Activated T-cell treated with anti-CD3 and anti-CD28 coated beads for 24 hours (primary cell): ENCODE measurements around the gene GZMM.

ENCODE experiments used
- DNase-seq: peaks from one replicate; pipeline ENCODE4 v3.0.0-alpha.2; 2020; ENCODE audit warnings: low read depth

GZMM gene

GRCh38 chr19:512547-513365 is 31.1 kb upstream of the GZMM start:
- no peak for DNase-seq

- DNase-seq, result no peak
Observed at GRCh38 chr19:513368-514165, 30.3 kb upstream of the GZMM start.

GRCh38 chr19:514166-514663 is 29.6 kb upstream of the GZMM start:
- DNase-seq, result no peak

GRCh38 chr19:517721-518597 is 25.9 kb upstream of the GZMM start:
- DNase-seq, result no peak

- DNase-seq, result peak; percentile 37
Observed at GRCh38 chr19:518598-519231, 25.1 kb upstream of the GZMM start.

- no peak for DNase-seq
Observed at GRCh38 chr19:519449-519865, 24.4 kb upstream of the GZMM start.

GRCh38 chr19:522726-523125 is 21.1 kb upstream of the GZMM start:
- no peak for DNase-seq

GRCh38 chr19:524062-524674 is 19.7 kb upstream of the GZMM start:
- no peak for DNase-seq

- DNase-seq, result no peak
Observed at GRCh38 chr19:525029-525428, 18.8 kb upstream of the GZMM start.

GRCh38 chr19:525857-526419 is 17.9 kb upstream of the GZMM start:
- no peak for DNase-seq

- DNase-seq, result no peak
Observed at GRCh38 chr19:530134-531008, 13.5 kb upstream of the GZMM start.

GRCh38 chr19:531009-531752 is 12.7 kb upstream of the GZMM start:
- DNase-seq, result peak; percentile 88

GRCh38 chr19:531753-532560 is 11.9 kb upstream of the GZMM start, which contains the start of gene CDC34:
TSS of gene CDC34 (plus strand) at chr19:531760. CDS start at chr19:531932, 172 bp downstream.
- DNase-seq, result no peak

GRCh38 chr19:532561-533363 is 11.1 kb upstream of the GZMM start:
- no peak for DNase-seq

GRCh38 chr19:533364-534058 is 10.3 kb upstream of the GZMM start:
- no peak for DNase-seq

GRCh38 chr19:534088-534487 is 9.8 kb upstream of the GZMM start:
- no peak for DNase-seq
